OCI-M1 (cell line): ENCODE data around the gene GAK.

Experiments used
- DNase-seq: peaks from one replicate; lab custom pipeline; 2025; lab: John Stamatoyannopoulos, UW

The GAK gene

DNA sequence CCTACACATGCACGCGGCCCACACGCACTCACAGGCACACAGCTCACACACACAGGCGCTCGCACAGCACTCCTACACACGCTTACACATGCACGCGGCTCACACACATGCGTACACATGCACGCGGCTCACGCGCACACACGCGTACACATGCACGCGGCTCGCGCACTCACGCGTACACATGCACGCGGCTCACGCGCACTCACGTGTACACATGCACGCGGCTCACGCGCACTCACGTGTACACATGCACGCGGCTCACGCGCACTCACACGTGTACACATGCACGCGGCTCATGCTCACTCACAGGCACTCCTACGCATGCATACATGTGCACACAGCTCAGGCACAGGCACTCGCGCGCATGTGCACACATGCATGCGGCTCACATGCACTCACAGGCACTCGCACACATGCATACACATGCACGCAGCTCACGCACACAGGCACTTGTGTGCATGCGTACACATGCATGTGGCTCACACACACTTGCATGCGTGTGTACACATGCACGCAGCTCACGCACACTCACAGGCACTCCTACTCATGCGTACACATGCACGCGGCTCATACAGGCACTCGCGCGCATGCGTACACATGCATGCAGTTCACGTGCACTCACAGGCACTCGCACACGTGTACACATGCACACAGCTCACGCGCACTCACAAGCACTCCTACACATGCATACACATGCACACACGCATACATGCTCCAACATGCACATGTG, 44.9 kb downstream of the GAK start:
- DNase-seq = no peak

DNA sequence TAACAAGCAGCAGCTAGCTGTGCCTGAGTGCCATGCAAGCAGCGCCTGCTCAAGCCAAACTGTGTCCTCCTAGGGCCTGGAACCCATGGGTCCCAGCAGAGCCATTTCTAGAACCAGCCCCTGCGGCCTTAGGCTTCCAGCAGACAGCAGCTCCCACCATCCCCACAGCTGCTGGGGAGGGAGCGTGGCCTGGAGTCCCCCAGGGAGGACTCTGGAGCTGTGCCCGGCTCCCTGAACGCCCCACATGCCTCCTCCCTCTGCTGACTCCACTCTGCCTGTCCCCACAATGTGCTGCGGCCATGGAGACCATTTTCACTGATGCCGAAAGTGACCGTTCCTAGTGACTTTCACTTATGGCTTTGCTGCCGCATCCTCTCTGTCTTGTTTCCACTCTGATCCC, 45.9 kb downstream of the GAK start:
- no peak for DNase-seq

DNA sequence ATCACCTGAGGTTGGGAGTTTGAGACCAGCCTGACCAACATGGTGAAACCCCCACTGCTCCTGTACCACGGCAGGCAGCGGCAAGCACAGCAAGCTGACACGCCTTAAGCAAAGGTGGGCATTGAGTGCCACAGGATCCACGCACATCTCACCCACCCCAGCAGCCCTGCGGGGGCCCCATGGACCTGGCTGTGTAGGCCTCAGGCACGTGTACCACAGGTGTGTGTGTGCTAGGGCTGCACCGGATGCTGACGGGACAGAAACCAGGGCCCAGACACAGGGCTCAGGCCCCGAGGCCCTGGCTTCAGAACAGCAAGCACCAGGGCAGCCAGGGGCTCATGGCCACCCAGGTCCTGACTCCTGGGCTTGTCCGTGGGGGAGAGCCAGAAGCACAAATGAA, 46.8 kb downstream of the GAK start:
- no peak for DNase-seq

DNA sequence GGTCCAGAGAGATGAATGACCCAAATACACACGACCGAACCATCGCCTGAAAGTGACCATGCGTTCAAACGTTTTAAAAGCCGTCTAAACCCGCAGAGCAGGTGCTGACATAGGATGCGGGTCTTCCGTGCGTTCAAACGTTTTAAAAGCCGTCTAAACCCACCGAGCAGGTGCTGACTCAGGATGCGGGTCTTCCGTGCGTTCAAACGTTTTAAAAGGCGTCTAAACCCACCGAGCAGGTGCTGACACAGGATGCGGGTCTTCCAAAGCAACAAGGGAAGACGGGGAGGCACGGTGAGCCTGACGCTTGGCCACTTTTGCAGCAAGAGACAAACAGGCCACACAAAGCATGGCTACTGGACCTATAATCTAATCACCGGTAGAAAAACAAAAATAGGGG, 47.2 kb downstream of the GAK start:
- DNase-seq = no peak

DNA sequence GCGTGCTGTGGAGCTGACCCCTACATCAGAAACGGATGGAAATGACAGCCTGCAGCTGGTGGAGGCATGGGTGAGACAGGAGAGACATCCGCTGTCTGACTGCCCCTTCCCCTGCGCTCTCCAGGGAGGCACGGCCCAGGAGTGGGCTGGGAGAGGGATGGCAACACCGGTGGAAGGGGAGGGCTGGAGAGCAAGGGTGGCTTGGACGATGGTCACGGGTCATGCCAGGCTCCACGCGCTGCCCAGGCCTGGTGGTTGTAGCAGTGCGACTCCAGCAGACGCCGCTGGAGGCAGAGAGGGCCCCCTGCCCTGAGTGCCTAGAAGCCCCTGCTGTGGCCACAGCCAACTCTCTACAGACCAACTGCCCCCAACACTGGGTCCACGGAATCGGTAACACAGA, 47.9 kb downstream of the GAK start:
- no peak for DNase-seq

DNA sequence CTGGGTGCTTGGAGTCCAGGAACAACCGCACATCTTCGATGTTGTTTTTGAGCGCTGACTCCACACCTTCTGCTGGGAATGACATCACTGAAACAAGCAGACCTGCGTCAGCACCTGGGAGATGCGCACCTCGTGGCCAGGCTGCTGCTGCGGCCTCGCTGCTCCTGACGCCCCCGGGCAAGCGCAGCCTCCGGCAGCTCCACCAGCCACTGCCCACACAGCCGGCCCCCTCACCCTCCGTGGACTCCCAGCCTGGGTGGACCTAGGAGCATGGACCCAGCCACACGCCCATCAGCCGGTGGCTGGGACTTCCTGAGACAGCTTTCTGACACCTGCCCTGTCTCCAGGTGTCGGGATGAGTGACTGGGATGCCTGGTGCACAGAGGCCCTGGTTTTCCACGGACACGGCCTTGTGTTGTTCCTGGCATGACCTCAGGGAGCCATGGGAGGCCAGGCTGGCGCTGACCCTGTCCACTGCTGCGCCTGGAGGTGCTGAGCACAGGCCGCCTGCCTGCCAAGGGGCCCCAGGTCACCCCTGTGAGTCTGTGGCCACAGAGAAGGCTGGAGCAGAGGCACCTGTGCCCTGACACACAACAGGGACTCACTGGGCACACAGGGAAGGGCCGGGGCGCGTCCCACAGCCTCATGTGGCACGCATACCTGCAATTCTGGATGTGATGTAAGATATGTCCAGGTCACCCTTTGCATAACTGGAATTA, 48.6 kb downstream of the GAK start:
- no peak for DNase-seq

DNA sequence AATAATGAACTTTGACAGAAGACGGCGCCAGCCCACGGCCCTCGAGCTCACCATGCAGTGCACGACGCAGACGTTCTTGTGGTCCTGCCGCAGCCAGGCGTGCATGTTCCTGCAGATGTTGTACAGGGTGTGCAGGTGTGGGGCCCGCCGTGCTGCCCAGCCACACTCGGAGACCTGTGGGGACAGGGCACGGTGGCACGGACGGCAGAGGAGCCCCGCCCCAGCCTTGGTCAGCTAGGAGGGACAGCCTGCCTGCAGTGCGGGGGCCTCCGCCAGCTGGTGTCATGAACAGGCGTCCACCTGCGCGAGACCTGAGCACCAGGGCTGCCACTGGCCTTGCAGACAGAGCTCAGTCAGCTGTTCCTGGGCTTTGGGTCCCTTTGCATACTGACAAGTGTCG, 49.5 kb downstream of the GAK start:
- no peak for DNase-seq

DNA sequence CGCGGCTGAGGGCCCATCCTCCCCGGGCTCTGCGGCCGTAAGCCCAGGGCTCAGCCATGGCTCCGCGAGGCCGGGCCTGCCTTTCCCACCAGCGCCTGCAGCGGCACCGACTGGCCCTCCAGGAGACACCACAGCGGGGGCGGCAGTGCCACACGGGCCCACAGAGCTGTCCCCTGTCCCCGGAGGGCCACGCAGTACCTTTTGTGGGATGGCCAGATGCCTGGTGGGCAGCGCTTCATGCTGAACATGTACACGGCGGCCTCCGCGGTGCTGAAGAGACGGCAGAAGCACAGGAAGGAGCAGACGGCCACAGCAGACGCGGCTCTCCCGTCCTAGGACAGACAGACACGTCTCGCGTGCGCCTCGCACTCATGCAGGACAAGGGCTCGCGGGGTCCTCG, 50.4 kb downstream of the GAK start:
- DNase-seq = no peak

DNA sequence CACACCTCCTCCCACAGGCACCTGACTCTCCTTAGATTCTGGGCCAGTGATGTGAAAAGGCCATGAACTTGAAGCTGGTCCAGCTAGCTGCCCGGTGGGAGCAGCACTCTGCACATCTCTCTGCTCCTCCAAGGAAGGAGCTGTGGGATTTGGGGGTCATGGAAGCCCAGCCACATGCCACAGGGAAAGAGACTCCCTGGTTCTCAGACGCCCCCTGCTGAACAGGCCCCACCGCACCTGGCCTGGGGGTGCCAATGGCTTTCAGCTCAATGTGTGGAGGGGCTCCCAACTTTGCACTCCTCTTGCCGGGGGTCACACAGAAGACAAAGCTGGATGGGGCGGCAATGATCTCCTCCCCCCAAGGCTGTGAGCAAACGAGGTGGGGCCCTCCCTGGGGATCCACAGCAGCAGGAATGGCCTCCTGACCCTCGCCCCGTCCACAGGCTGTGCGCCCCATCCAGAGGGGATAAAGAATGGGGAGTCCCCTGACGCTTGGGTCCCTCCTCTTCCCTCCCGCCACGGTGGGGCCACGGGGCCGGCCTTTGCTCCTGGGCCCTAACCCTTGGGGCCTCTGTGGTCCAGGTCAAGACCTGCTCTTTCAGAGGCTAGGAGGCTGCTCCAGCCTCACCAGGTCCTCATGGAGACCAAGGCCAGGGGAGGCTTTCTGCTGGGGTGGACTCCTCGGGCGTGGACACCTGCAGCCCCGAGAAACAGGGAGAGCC, 51.3 kb downstream of the GAK start:
- DNase-seq = no peak

DNA sequence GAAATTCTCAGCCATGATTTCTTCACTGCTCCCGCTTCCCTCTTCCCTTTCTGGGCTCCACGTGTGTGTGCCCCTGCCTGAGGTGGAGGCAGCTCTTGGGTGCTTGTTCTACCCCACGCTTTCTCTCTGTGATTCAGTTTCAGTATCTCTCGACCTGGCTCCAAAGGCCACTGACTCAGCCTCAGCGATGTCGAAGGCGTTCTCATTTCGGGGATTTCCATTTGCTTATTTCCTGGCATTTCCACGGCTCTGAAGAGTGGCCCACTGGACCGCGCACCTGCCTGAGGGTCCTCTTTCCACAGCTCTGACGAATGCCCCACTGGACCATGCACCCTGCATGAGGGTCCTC, 52.4 kb downstream of the GAK start:
- no peak for DNase-seq

DNA sequence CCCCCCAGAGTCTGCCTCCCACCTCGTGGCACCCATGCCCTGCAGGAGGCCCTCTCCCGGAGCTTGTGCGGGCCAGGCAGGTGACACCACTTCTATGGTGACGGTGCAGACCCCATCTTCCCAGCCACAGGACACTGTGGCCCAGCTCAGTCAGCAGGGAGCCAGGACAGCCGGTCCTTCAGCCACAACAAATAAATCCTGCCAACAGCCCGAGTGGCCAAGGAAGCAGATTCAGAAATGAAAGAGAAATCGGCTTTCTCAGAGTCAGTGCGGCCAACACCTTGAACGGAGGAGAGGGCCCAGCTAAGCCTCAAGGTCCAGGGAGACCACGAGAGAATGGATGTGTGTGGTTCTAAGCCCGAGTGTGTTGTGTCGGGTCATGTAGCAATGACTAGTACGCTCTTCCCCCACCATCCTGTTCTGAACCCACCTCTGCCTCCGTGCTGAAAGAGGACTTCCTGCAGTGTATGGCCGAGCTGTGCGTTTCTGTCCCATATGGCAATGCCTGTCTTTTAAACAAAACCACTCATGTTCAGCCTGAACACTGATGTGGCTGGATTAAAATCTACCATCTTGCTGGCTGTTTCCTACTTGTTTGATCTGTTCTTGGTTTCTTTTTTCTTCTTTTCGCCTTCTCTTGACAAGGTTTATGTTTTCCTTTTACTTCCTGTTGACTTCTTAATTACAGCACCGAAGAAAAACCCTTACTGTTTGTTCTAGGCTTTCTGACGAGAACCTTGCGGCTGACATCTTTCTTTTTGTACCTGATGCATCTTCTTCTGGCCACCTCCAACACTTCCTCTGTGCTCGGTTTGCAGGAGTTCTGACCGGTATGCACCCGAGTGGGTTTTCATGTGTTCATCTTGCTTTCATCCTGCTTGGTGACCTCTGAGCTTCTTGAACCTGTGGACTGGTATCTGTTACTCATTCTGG, 53.1 kb downstream of the GAK start:
- DNase-seq = no peak

DNA sequence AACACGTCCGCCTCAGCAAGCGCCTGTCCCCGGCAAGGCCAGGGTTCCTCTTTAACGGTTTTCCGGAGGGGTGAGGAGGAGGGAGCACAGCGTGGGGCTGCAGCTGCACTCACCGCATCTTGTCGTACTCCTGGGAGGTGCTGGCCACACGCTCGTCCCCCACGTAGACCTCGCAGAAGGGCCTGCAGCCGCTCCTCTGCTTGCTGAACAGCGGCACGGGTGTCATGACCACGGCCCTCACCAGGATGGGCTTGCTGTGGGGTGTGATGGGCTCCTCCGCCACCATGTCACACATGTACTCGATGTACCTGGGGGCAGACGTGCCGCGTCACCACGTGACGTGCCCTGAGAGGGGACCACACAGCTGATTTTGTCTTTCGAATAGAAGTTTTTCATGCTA, 54.6 kb downstream of the GAK start:
- no peak for DNase-seq

DNA sequence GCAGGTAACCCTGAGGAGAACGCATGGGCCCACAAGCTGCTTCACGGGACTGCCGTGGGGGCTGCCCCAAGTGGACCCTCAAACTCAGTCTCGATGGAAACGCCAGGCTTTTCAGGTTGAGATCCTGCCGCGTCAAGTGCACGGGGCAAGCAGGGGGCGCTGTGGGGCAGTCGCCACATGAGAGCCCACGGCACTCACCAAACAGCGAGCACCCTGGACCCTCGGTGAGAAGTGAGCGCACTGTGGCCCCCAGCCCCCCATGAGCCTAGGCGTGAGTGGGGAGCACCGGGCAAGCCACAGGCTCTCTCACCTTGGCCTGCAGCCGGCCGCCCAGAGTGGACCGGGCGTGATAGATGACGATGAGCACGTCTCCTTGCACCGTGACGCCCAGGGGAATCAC, 55.3 kb downstream of the GAK start:
- no peak for DNase-seq

DNA sequence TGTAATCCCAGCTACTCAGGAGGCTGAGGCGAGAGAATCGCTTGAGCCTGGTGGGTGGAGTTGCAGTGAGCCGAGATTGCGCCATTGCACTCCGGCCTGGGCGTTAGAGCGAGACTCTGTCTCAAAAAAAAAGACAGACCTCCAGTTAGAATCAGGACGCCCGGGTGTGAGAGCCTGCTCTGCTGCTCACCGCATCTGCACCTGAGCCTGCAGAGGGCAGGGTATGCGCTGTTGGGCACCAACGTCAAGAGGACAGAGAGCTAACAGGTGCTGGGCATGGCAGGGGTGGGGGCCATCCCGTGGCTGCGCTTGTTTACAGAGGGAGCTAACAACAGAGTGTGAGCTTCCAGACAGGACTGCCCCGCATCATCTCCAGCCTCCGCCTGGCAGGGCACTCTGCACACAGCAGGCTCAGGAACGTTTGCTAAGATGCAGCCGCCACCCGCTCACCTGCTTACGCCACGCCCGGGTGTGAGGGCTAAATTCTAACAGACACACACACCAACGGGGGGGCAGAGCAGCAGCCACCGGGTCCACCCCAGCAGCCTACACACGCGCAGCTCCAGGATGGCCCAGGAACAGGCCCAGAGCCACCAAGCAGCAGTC, 56.2 kb downstream of the GAK start:
- DNase-seq = no peak

DNA sequence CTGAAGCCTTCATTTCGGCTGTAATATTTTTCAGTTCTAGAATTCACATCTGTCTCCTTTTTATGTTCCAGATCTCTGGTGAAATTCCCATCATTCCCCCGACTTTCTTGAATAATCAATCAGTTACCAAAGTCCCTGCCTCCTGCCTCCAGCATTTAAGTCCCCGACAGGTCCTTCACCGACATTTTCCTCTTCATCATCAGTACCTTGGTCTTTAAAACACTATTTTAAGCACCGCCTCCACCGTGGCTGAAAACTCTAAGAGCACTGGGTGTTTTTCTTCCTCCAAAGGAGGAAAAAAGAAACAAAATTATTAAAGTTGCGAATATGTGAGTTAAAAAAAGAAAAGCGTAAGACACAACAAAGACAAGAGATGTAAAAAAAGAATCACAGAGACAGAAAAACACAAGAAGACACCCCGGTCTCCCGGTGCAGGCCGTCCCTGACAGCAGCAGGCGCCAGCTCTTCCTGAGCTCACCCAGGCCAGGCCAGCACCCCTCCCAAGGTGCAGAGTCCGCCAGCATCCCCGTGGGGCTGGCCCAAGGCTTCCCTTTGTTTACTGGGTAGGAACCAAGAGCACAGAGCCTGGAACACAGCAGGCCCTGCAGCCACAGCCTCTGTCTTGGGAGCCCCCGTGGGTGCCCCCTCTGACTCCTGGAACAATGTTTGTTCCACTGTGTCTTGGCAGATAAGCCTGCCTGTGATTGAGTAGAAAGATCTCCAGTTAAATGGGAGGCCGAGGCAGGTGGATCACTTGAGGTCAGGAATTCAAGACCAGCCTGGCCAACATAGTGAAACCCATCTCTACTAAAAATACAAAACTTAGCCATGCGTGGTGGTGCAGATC, 56.9 kb downstream of the GAK start:
- no peak for DNase-seq

DNA sequence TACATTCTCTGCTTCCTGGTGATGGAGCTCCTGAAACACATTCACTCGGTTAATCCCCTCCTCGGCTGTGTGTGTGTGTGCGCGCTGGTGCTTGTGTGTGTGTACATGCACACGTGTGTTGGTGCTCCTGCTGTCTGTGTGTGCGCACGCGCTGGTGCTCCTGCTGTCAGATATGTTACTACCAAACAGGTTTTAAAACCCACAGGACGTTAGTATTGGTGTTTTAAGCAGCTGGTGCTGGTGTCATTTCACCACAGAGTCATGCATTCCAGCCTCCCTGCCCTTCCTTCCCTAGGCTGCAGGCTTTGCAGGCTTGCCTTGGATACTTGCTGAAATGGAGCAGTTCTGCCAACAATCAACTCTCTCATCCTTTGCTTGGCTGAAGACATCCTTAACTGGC, 58.1 kb downstream of the GAK start:
- no peak for DNase-seq

DNA sequence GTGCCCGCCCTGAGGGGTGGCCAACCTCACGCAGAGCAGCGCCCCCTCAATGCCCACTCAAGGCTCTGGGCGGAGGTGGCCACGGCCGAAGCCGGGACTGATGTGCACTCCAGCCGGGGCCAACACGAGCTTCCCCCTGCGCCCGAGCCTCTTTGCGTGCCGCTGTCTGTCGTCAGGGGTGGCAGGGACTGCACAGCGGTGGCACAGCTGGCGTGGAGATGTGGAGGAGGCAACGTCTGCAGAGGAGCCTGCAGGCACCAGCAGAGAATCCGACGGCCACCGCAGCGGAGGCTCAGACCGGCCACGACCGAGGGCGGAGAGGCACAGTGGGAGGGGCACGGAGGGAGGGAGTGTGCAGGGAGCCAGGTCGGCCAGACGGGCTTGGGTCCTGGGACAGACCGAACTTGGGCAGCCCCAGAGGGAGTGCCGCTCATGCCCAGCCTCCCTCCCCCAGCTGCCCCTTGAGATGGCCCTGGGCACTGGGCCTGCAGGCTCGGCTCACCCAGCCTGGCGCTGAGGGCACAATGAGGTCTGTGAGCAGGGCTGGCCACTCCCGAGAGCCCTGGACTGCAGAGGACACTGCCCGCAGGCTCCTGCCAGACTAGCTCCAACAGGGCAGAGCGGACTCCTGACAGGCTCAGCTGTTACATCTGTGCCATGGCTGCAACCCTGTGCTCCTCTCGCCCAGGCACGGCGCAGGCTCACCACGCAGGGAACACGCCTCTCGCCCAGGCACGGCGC, 59.7 kb downstream of the GAK start:
- DNase-seq = no peak

DNA sequence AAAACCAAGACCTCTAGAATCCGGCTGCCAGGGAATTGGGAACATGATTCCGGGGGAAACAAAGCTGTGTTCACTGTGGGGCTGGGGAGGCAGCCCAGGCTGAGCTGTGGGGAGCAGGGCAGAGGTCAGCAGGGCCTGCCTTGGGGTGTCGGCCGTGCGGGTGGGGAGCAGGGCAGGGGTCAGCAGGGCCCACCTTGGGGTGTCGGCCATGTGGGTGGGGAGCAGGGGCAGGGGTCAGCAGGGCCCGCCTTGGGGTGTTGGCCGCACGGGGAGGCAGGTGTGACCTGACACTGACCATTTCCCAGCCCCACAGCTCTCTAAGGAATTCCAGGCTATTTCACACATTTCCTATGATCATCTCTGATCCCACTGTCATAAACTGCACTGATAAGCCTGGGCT, 60.6 kb downstream of the GAK start:
- no peak for DNase-seq

DNA sequence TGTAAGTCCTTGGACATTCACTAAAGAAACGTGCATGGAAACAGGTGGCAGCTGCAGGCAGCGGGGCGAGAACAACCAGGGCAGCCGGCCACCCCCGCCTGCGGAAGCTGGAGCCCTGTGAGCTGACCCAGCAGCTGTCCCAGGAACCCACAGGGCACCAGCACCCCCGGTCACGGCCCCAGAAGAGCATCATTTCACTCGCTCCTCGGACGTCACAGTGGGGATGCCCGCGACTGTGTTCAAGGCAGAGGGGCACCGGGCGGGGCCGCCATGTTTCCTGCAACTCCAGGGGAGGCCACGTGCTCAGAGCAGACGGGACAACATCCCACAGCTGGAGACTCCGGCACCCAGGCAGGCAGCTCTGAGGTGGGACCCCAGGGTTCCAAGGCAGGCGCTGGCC, 61.2 kb downstream of the GAK start:
- no peak for DNase-seq

DNA sequence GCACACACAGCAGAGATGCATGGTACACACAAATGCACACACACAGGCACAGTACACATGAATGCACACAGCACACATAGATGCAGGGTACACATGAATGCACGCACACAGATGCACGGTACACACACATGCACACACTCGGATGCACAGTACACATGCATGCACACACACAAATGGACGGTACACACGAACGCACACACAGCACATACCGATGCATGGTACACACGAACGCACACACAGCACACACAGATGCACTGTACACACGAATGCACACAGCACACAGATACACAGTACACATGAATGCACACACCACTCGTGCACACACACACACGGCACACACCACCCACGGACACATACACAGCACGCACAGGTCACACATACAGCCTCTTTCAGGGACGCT, 62.3 kb downstream of the GAK start:
- no peak for DNase-seq
